ENCODE measurements around the gene NEK8.

- TF ChIP-seq GATA3 (IDR thresholded peaks at IDR 0.05; ENCODE audit: low read depth, low read length) (no peak), GATA2 (IDR thresholded peaks at IDR 0.05; ENCODE audit: low read depth, low read length) (no peak)
Observed at GRCh38 chr17:28765038-28765437, 36.5 kb downstream of the NEK8 start.

Measured in SH-SY5Y (cell line).